ENCODE data around the gene FANCD2OS. TPM values are rescaled to one million over a fixed set of nuclear protein-coding genes. Genes with fewer than 3 reads are reported as not detected.
A peak's percentile ranks its signal among the peaks of the same experiment; 100 is the strongest.

The FANCD2OS gene
- polyA plus RNA-seq, 2 of the 4 experiments (the other 2 are of a cell fraction): not detected

DNA sequence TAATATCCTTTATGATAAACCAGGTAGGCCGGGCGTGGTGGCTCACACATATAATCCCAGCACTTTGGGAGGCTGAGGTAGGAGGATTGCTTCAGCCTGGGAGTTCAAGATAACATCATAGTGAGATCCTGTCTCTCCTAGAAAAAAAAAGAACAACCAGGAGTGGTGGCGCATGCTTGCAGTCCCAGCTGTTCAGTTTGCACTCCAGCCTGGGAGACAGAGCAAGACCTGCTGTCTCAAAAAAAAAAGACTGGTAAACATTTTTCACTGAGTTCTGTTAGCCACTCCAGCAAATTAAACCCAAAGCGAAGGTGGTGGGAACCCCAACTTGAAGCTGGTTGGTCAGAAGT, 47.0 kb upstream of the FANCD2OS start:
- ATAC-seq (peak; percentile 28 to 31; a peak in 3 of 6 replicates), DNase-seq (ENCODE audit: low read depth in 1 of 2, low spot score in 1 of 2) (no peak), FAIRE-seq (no peak)
- H3K4me1 ChIP-seq: no peaks in the 10 kb centered on the region
- CTCF ChIA-PET: no interaction called here
- no peaks in the 10 kb centered on the region for H3K9me3 ChIP-seq
- no peak overlapping the region for H3K4me2 ChIP-seq
- H3K4me3 ChIP-seq: no peak overlapping the region
- 96% methylated on average over 4 of the region's 4 CpGs for WGBS (ENCODE audit: missing lambda C conversion rate)
- TF ChIP-seq, protein P1, sequence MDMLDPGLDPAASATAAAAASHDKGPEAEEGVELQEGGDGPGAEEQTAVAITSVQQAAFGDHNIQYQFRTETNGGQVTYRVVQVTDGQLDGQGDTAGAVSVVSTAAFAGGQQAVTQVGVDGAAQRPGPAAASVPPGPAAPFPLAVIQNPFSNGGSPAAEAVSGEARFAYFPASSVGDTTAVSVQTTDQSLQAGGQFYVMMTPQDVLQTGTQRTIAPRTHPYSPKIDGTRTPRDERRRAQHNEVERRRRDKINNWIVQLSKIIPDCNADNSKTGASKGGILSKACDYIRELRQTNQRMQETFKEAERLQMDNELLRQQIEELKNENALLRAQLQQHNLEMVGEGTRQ (IDR thresholded peaks at IDR 0.05): no peak
- TF ChIP-seq KDM1A (IDR thresholded peaks at IDR 0.05; ENCODE audit: low read depth): no peak
- no peak for TF ChIP-seq JUN (IDR thresholded peaks at IDR 0.05)
- POLR2A ChIA-PET: no interaction called here
- no peak overlapping the region for H3K27ac ChIP-seq

DNA sequence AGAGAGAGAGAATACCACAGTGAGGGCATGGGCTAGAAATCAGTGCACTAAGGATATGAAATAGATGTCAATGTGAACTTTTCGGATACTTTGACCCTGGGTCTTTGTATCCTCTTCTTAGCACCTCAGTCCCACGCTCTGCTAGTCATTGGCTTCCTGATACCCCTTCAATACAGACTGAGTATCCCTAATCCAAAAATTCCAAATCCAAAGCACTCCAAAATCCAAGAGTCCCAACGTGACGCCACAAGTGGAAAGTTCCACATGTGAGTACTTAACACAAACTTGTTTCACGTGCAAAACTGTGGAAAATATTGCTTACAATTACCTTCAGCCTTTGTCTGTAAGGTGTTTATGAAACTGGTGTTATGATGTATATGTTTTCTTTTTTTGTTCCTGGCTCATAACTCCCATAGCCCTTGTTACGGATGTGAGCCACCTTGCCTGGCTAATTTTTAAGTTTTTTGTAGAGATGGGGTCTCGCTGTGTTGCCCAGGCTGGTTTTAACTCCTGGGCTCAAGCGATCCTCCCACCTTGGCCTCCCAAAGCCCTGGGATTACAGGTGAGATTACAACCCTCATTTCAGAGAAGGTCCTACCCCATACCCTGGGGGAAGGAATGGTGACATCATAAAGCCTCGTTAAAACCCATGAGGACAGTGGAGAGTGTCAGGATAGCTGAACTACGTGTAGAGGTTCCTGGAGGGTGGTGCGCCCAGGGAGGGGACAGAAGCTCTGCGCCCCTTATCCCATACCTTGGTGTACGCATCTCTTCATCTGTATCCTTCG, 46.5 kb upstream of the FANCD2OS start:
- ATAC-seq (peak; percentile 10 to 47; a peak in 3 of 6 replicates), FAIRE-seq (no peak), DNase-seq (ENCODE audit: low read depth in 1 of 2, low spot score in 1 of 2) (no peak)
- Histone ChIP-seq H3K9me3 (no peaks in the 10 kb centered on the region), H3K4me1 (no peaks in the 10 kb centered on the region), H3K4me2 (no peak overlapping the region), H3K4me3 (no peak overlapping the region), H3K27ac (no peak overlapping the region)
- TF ChIP-seq EHMT2 (IDR thresholded peaks at IDR 0.05; ENCODE audit: low read depth) (no peak), SREBF2 (IDR thresholded peaks at IDR 0.05) (no peak), JUNB (IDR thresholded peaks at IDR 0.05) (no peak), ESRRA (IDR thresholded peaks at IDR 0.05; ENCODE audit: borderline replicate concordance, low read length) (no peak), HEYL (CRISPR knock-in tag; IDR thresholded peaks at IDR 0.05) (no peak), GATA3 (IDR thresholded peaks at IDR 0.05; ENCODE audit: borderline replicate concordance) (no peak), FOSL2 (IDR thresholded peaks at IDR 0.05) (no peak), FOSL2 (CRISPR knock-in tag; IDR thresholded peaks at IDR 0.05) (no peak), HDAC2 (IDR thresholded peaks at IDR 0.05) (no peak), EHF (CRISPR knock-in tag; IDR thresholded peaks at IDR 0.05) (no peak), PHF8 (IDR thresholded peaks at IDR 0.05; ENCODE audit: borderline replicate concordance, low read depth) (no peak), CHD4 (IDR thresholded peaks at IDR 0.05; ENCODE audit: borderline replicate concordance) (no peak), NFE2L2 (conservative IDR thresholded peaks at IDR 0.05; ENCODE audit: low read length) (no peak), HOXB5 (CRISPR knock-in tag; IDR thresholded peaks at IDR 0.05) (no peak), TP53 (CRISPR knock-in tag; IDR thresholded peaks at IDR 0.05) (no peak)
- TF ChIP-seq, protein P2, sequence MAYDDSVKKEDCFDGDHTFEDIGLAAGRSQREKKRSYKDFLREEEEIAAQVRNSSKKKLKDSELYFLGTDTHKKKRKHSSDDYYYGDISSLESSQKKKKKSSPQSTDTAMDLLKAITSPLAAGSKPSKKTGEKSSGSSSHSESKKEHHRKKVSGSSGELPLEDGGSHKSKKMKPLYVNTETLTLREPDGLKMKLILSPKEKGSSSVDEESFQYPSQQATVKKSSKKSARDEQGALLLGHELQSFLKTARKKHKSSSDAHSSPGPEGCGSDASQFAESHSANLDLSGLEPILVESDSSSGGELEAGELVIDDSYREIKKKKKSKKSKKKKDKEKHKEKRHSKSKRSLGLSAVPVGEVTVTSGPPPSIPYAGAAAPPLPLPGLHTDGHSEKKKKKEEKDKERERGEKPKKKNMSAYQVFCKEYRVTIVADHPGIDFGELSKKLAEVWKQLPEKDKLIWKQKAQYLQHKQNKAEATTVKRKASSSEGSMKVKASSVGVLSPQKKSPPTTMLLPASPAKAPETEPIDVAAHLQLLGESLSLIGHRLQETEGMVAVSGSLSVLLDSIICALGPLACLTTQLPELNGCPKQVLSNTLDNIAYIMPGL (CRISPR knock-in tag; IDR thresholded peaks at IDR 0.05; ENCODE audit: borderline replicate concordance): no peak
- TF ChIP-seq, protein P3, sequence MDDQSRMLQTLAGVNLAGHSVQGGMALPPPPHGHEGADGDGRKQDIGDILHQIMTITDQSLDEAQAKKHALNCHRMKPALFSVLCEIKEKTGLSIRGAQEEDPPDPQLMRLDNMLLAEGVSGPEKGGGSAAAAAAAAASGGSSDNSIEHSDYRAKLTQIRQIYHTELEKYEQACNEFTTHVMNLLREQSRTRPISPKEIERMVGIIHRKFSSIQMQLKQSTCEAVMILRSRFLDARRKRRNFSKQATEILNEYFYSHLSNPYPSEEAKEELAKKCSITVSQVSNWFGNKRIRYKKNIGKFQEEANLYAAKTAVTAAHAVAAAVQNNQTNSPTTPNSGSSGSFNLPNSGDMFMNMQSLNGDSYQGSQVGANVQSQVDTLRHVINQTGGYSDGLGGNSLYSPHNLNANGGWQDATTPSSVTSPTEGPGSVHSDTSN (IDR thresholded peaks at IDR 0.05): no peak
- POLR2A ChIA-PET: interaction anchor here (0.6 to 0.7 kb wide), 2 partner anchors 174 to 259 kb away, joined by 3 to 7 read pairs; no protein-coding TSS in a partner anchor
- CTCF ChIA-PET: no interaction called here
- WGBS (ENCODE audit: missing lambda C conversion rate): 89% methylated on average over 14 of the region's 14 CpGs

DNA sequence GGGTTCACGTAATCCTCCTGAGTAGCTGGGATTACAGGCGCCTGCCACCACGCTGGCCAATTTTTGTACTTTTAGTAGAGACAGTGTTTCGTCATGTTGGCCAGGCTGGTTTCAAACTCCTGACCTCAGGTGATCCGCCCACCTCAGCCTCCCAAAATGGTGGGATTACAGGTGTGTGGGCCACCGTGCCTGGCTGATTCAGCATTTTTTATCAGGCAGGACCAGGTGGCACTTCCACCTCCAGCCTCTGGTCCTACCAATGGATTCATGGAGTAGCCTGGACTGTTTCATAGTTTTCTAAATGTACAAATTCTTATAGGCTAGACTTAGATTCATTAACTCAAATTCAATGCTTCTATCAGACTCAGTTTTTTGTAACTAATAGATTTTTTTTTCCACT, 42.9 kb upstream of the FANCD2OS start:
- TF ChIP-seq MAFK (IDR thresholded peaks at IDR 0.05; ENCODE audit: partially characterized antibody): peak; percentile 85
- TF ChIP-seq ZNF302 (CRISPR knock-in tag; IDR thresholded peaks at IDR 0.05): no peak
- ChIA-PET POLR2A (interaction anchor here (0.9 kb wide), 1 partner anchor 9 kb away, joined by 3 read pairs; no protein-coding TSS in a partner anchor), CTCF (interaction anchor here (2.1 kb wide), 1 partner anchor 9 kb away, joined by 9 read pairs; the partner anchor contains the start of gene VHL)
- H3K9me3 ChIP-seq: no peaks in the 10 kb centered on the region
- DNase-seq (ENCODE audit: low read depth in 1 of 2, low spot score in 1 of 2): no peak
- no peak for ATAC-seq
- no peak for FAIRE-seq
- no peak overlapping the region for H3K4me2 ChIP-seq
- H3K27ac ChIP-seq: no peak overlapping the region
- no peaks in the 10 kb centered on the region for H3K4me1 ChIP-seq
- 81% methylated on average over 6 of the region's 6 CpGs for WGBS (ENCODE audit: missing lambda C conversion rate)
- H3K4me3 ChIP-seq: no peak overlapping the region

Measured in A549 (cell line).